ENCODE results near the gene SNRPD3.
"Not testable (repeated sequence)": the region's sequence is repeated elsewhere in the genome, so short reads cannot be mapped to it uniquely, and the experiment has no call there.

The SNRPD3 gene

GRCh38 chr22:24609888-24610287, 54.1 kb downstream of the SNRPD3 start:
- DNase-seq (ENCODE audit: low read depth in 2 of 2): not testable (repeated sequence)

- not testable (repeated sequence) for DNase-seq (ENCODE audit: low read depth in 2 of 2)
These were observed 59.0 kb downstream of the SNRPD3 start for GRCh38 chr22:24614794-24615193.

- DNase-seq (ENCODE audit: low read depth in 2 of 2): not testable (repeated sequence)
These were observed 65.4 kb downstream of the SNRPD3 start for GRCh38 chr22:24621244-24621643.

GRCh38 chr22:24622596-24622995, 66.8 kb downstream of the SNRPD3 start:
- not testable (repeated sequence) for DNase-seq (ENCODE audit: low read depth in 2 of 2)
